Measurements from ENCODE around the gene ULBP1. TPM values are rescaled to one million over a fixed set of nuclear protein-coding genes. Genes with fewer than 3 reads are reported as not detected.
"Not testable (repeated sequence)": the region's sequence is repeated elsewhere in the genome, so short reads cannot be mapped to it uniquely, and the experiment has no call there.

ULBP1 gene
- total and polyA plus RNA-seq, 4 donors = 0.59 to 6.2 (median 1.8) TPM

DNA sequence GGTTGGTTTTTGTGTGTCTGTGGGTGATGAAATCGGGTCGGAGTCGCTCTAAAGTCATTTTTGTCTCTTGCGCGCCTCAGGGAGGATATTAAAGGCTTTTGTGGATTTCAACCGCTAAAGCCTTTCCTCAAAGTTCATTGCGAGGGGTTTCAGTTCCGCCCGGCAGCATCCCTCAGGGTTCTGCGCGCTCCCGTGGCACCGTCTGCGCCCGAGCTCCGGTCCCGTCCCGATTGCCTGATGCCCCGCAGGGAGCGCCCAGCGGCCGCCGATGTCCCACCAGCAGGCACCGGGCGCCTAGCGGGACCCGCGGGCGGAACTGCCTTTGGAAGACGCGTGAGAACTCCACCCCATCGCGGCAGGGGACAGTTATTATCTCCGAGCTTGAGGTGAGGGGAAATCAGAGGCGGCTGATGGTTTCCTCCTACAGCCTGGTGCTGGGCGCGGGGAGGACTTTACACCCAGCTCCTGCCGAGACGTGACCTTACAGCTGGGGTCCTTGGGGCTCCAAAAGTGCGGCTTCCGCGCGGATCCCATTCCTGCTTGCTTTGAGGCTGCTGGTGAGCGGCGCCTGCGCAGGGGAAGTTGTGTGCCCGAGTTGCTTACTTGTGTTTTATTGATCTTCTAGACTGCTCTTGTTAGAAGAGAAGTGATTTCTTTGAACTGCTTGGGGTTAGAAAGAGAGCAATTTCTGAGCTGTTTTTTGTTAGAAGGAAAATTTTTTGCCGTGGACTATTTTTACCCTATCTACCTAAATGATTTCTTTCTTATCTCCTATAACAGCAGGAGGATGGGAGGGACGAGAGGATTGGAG is 27.1 kb downstream of the ULBP1 start:
- Histone ChIP-seq H3K4me1 (ENCODE audit: control insufficient read depth in 5 of 5, insufficient read depth in 5 of 5, low read length in 5 of 5) (peaks cover 0 to 17% (median 5%) of the 10 kb centered on the region in 5 donors), H3K4me3 (no peak overlapping the region), H3K27ac (ENCODE audit: low read depth in 1 of 2, low read length in 1 of 2) (no peak overlapping the region), H3K27me3 (ENCODE audit: control insufficient read depth in 3 of 3, insufficient read depth in 3 of 3, low read length in 2 of 3) (peaks cover 7 to 92% (median 84%) of the 10 kb centered on the region in 3 donors), H3K9ac (ENCODE audit: insufficient read depth in 1 of 2, low read length in 2 of 2) (no peak overlapping the region), H3K36me3 (ENCODE audit: control insufficient read depth in 4 of 4, insufficient read depth in 4 of 4, low read length in 4 of 4) (no peaks in the 10 kb centered on the region), H3K9me3 (ENCODE audit: control insufficient read depth in 4 of 4, insufficient read depth in 3 of 4, low read length in 3 of 4) (peaks cover 0 to 13% (median 4%) of the 10 kb centered on the region in 4 donors)
- ATAC-seq (ENCODE audit: insufficient read depth, low FRiP score) (peak; percentile 29), DNase-seq (peak; percentile 14 to 31 (median 28))
- 1% methylated on average over 49 of the region's 49 CpGs for WGBS, 2 donors
- TF ChIP-seq, protein P1, sequence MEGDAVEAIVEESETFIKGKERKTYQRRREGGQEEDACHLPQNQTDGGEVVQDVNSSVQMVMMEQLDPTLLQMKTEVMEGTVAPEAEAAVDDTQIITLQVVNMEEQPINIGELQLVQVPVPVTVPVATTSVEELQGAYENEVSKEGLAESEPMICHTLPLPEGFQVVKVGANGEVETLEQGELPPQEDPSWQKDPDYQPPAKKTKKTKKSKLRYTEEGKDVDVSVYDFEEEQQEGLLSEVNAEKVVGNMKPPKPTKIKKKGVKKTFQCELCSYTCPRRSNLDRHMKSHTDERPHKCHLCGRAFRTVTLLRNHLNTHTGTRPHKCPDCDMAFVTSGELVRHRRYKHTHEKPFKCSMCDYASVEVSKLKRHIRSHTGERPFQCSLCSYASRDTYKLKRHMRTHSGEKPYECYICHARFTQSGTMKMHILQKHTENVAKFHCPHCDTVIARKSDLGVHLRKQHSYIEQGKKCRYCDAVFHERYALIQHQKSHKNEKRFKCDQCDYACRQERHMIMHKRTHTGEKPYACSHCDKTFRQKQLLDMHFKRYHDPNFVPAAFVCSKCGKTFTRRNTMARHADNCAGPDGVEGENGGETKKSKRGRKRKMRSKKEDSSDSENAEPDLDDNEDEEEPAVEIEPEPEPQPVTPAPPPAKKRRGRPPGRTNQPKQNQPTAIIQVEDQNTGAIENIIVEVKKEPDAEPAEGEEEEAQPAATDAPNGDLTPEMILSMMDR (IDR thresholded peaks at IDR 0.05; ENCODE audit: control extremely low read depth, extremely low read depth) = no peak

DNA sequence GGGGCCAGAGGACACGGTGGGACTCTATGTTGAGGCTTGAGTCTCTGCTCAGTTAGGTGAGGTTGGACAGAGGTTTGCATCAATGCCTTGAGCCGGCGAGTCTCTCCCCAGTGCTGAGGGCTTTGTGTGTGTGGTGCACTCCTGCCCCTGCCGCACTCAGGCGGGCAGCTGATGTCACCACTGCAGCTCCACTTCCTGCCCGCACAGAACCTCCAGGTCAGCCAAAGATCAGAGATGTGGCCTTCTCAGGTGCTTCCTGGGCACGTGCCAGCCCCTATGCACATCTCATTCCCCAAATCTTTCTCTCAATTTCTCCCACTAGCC is 27.7 kb downstream of the ULBP1 start:
- H3K4me3 ChIP-seq; H3K9ac ChIP-seq (ENCODE audit: insufficient read depth in 1 of 2, low read length in 2 of 2); H3K36me3 ChIP-seq (ENCODE audit: control insufficient read depth in 4 of 4, insufficient read depth in 4 of 4, low read length in 4 of 4); ATAC-seq (ENCODE audit: insufficient read depth, low FRiP score); H3K27ac ChIP-seq (ENCODE audit: low read depth in 1 of 2, low read length in 1 of 2); DNase-seq: not testable (repeated sequence)
- WGBS, 2 donors = 1 to 2% methylated on average over 7 of the region's 7 CpGs
- Histone ChIP-seq H3K4me1 (ENCODE audit: control insufficient read depth in 5 of 5, insufficient read depth in 5 of 5, low read length in 5 of 5) (peaks cover 0 to 17% (median 5%) of the 10 kb centered on the region in 5 donors), H3K9me3 (ENCODE audit: control insufficient read depth in 4 of 4, insufficient read depth in 3 of 4, low read length in 3 of 4) (peaks cover 0 to 11% (median 4%) of the 10 kb centered on the region in 4 donors), H3K27me3 (ENCODE audit: control insufficient read depth in 3 of 3, insufficient read depth in 3 of 3, low read length in 2 of 3) (peaks cover 7 to 86% (median 80%) of the 10 kb centered on the region in 3 donors)

DNA sequence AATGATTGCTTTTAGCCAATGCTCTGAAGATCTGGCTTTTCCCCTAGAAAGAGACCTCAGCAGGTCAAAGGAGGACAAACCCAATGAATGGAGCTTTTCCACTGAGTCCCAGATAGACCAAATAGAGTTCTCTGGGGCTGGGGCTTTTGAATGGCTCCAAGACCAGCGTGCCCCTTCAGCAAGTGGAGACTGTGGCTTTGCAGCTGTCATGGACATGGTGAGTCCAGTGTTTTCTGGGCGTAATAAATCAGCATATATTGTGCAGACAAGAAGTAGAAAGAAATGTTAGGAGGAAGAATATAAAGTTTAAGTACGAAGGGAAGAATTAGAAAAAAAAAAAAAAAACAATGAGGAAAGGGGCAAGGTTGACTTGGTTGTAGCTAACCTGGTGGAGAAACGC is 28.1 kb downstream of the ULBP1 start:
- Histone ChIP-seq H3K27ac (ENCODE audit: low read depth in 1 of 2, low read length in 1 of 2) (no peak overlapping the region), H3K4me3 (no peak overlapping the region), H3K27me3 (ENCODE audit: control insufficient read depth in 3 of 3, insufficient read depth in 3 of 3, low read length in 2 of 3) (peaks cover 7 to 82% (median 76%) of the 10 kb centered on the region in 3 donors), H3K9ac (ENCODE audit: insufficient read depth in 1 of 2, low read length in 2 of 2) (no peak overlapping the region), H3K9me3 (ENCODE audit: control insufficient read depth in 4 of 4, insufficient read depth in 3 of 4, low read length in 3 of 4) (peaks cover 0 to 11% (median 4%) of the 10 kb centered on the region in 4 donors), H3K36me3 (ENCODE audit: control insufficient read depth in 4 of 4, insufficient read depth in 4 of 4, low read length in 4 of 4) (no peaks in the 10 kb centered on the region), H3K4me1 (ENCODE audit: control insufficient read depth in 5 of 5, insufficient read depth in 5 of 5, low read length in 5 of 5) (peaks cover 0 to 17% (median 5%) of the 10 kb centered on the region in 5 donors)
- DNase-seq (no peak), ATAC-seq (ENCODE audit: insufficient read depth, low FRiP score) (no peak)
- 43 to 60% methylated on average over 4 of the region's 4 CpGs for WGBS, 2 donors
- TF ChIP-seq, protein P1 (IDR thresholded peaks at IDR 0.05; ENCODE audit: control extremely low read depth, extremely low read depth) = no peak

DNA sequence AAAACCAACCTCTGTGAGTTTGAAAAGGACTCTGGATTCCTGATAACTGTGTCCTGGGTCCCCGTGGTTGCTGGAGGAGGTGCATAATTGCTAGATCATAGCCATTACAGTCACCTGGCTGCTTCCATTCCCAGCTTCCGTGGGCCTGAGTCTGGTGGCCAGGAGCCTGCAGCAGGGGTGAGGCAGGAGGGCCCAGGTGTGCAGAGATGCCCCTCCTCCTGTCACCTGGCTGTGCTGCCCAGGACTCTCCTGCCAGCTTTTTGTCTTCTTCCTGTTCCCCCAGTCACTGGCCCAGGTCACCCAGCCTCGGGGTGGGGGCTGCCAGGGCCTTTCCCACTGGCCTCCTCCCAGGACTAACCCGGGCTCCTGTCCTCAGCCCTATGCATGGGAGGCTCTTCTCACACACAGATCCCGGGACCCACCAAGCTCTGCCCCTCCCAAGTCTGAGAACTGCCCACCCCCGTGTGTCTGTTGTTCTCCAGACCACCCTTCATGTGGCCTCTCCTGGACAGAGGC is 31.6 kb downstream of the ULBP1 start:
- Histone ChIP-seq H3K36me3 (ENCODE audit: control insufficient read depth in 4 of 4, insufficient read depth in 4 of 4, low read length in 4 of 4) (no peaks in the 10 kb centered on the region), H3K4me3 (no peak overlapping the region), H3K9ac (ENCODE audit: insufficient read depth in 1 of 2, low read length in 2 of 2) (no peak overlapping the region), H3K27me3 (ENCODE audit: control insufficient read depth in 3 of 3, insufficient read depth in 3 of 3, low read length in 2 of 3) (peaks cover 7 to 48% (median 42%) of the 10 kb centered on the region in 3 donors), H3K9me3 (ENCODE audit: control insufficient read depth in 4 of 4, insufficient read depth in 3 of 4, low read length in 3 of 4) (no peaks in the 10 kb centered on the region), H3K4me1 (ENCODE audit: control insufficient read depth in 5 of 5, insufficient read depth in 5 of 5, low read length in 5 of 5) (peaks cover 0 to 10% (median 4%) of the 10 kb centered on the region in 5 donors), H3K27ac (ENCODE audit: low read depth in 1 of 2, low read length in 1 of 2) (no peak overlapping the region)
- DNase-seq (no peak), ATAC-seq (ENCODE audit: insufficient read depth, low FRiP score) (no peak)
- TF ChIP-seq, protein P1 (IDR thresholded peaks at IDR 0.05; ENCODE audit: control extremely low read depth, extremely low read depth) = no peak
- WGBS, 2 donors = 71 to 80% methylated on average over 6 of the region's 6 CpGs
